CD4-positive, alpha-beta T cell (primary cell): ENCODE measurements around the gene GDA. TPM values are rescaled to one million over a fixed set of nuclear protein-coding genes. Genes with fewer than 3 reads are reported as not detected.

ENCODE experiments used
- ATAC-seq: fragments of 200-7000 bp; cut with Tn5 transposase; one replicate; pipeline ENCODE4 v1.10.0; 2022; ENCODE audit warnings: mild to moderate bottlenecking; ENCODE audit not compliant: poor library complexity
- CTCF ChIA-PET: fragments of 350-600 bp; sonication (Branson Sonifier 250); formaldehyde crosslinking; loops from one replicate; lab custom pipeline; 2021; ENCODE audit warnings: antibody characterized with exemption, inconsistent platforms; lab: Charles Lee
- POLR2A ChIA-PET: fragments of 350-600 bp; sonication (Branson Sonifier 250); formaldehyde crosslinking; loops from one replicate; lab custom pipeline; 2021; ENCODE audit warnings: antibody characterized with exemption, inconsistent platforms; lab: Charles Lee
- DNase-seq, 14 experiments: peaks; one replicate each; pipeline ENCODE4 v3.0.0-alpha.2; 2013 to 2020; ENCODE audit warnings: mixed read lengths in 2 of 14
- H3K27ac ChIP-seq, 2 donors: one replicate each; pipeline versions ENCODE4 v1.5.1 to v1.7.0; 2013; ENCODE audit warnings: low read length in 2 of 2, low read depth in 1 of 2, mild to moderate bottlenecking in 1 of 2
- H3K27me3 ChIP-seq, 2 experiments: 1 replicate in 1 of 2; 2 replicates in 1 of 2; pipeline versions ENCODE4 v1.6.1 to v1.7.0; 2013; ENCODE audit warnings: low read length in 2 of 2, control low read depth in 1 of 2, mild to moderate bottlenecking in 1 of 2, moderate library complexity in 1 of 2; ENCODE audit not compliant: insufficient read depth in 2 of 2, control insufficient read depth in 1 of 2
- H3K36me3 ChIP-seq: one replicate; pipeline ENCODE4 v1.6.1; 2013; ENCODE audit warnings: low read length, control low read depth; ENCODE audit not compliant: insufficient read depth
- H3K4me1 ChIP-seq: one replicate; pipeline ENCODE4 v1.6.1; 2013; ENCODE audit warnings: low read length, control low read depth; ENCODE audit not compliant: insufficient read depth
- H3K4me3 ChIP-seq: one replicate; pipeline ENCODE4 v1.5.1; 2013; ENCODE audit warnings: mild to moderate bottlenecking, low read length, moderate library complexity
- H3K9me3 ChIP-seq, 2 experiments: 1 replicate in 1 of 2; 2 replicates in 1 of 2; pipeline versions ENCODE4 v1.6.1 to v1.7.0; 2013; ENCODE audit warnings: low read length in 2 of 2, mild to moderate bottlenecking in 2 of 2, control low read depth in 1 of 2, moderate library complexity in 1 of 2; ENCODE audit not compliant: control insufficient read depth in 1 of 2, insufficient read depth in 1 of 2
- H3K27ac Mint-ChIP-seq: one replicate; pipeline ENCODE4 v1.8.0; 2020; ENCODE audit warnings: mixed read lengths
- H3K27me3 Mint-ChIP-seq: one replicate; pipeline ENCODE4 v1.8.0; 2021; ENCODE audit warnings: mixed read lengths
- H3K36me3 Mint-ChIP-seq: one replicate; pipeline ENCODE4 v1.8.0; 2021; ENCODE audit warnings: low read depth, mixed read lengths
- H3K4me1 Mint-ChIP-seq: one replicate; pipeline ENCODE4 v1.8.0; 2021; ENCODE audit warnings: low read depth, mixed read lengths
- H3K4me3 Mint-ChIP-seq: one replicate; pipeline ENCODE4 v1.8.0; 2020; ENCODE audit warnings: mild to moderate bottlenecking, mixed read lengths
- H3K9me3 Mint-ChIP-seq: one replicate; pipeline ENCODE4 v1.8.0; 2020; ENCODE audit warnings: mixed read lengths
- intact Hi-C, 2 experiments: fragments of 100-400 bp; cut with DNase I in 1 of 2; cut with micrococcal nuclease in 1 of 2; formaldehyde crosslinking; loops; one replicate each; pipeline versions ENCODE4 v1.15.1 to v1.9.0; 2023 to 2025; cut with DNase I, micrococcal nuclease
- total RNA-seq, 174 experiments: library from RNA in 2 of 174; stranded (reverse) in 2 of 174; gene quantifications; one replicate each; pipeline ENCODE4 v1.2.3 and lab custom pipeline; 2021 to 2026
- TF ChIP-seq, protein P1 (sequence below): fragments of 200-600 bp; IDR thresholded peaks from one replicate; pipeline ENCODE4 v1.8.0; 2022; ENCODE audit warnings: antibody characterized with exemption, mild to moderate bottlenecking

The GDA gene
- total RNA-seq, 2 experiments from 2014 or later, result not detected

DNA sequence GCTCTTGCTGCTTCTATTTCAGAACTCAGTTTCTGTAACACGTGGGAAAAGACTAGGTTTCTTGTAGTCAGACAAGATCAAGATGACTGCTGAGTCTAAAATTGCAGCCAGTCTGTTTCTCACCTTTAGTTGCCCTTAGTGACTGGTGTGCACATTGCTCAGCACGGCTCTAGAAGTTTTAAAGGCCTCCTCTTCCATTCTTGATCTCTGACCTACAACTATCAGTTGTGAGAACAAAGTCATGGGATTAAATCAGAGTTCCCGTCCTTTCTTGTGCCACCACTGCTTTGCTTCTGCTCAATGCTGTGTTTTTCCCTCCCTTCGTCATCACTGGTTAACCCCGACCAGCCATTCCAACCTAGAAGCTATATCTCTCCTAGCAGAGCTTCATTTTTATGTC, 52.8 kb downstream of the GDA start:
- Histone ChIP-seq H3K4me1 (no peaks in the 10 kb centered on the region), H3K27me3 (no peaks in the 10 kb centered on the region), H3K9me3 (no peaks in the 10 kb centered on the region), H3K4me3 (no peak overlapping the region), H3K36me3 (no peaks in the 10 kb centered on the region), H3K27ac (no peak overlapping the region)
- Mint-ChIP-seq H3K27ac (no peak overlapping the region), H3K36me3 (no peaks in the 10 kb centered on the region), H3K9me3 (no peaks in the 10 kb centered on the region), H3K4me3 (no peak overlapping the region), H3K4me1 (no peaks in the 10 kb centered on the region), H3K27me3 (no peaks in the 10 kb centered on the region)
- DNase-seq, result no peak
- TF ChIP-seq, protein P1, sequence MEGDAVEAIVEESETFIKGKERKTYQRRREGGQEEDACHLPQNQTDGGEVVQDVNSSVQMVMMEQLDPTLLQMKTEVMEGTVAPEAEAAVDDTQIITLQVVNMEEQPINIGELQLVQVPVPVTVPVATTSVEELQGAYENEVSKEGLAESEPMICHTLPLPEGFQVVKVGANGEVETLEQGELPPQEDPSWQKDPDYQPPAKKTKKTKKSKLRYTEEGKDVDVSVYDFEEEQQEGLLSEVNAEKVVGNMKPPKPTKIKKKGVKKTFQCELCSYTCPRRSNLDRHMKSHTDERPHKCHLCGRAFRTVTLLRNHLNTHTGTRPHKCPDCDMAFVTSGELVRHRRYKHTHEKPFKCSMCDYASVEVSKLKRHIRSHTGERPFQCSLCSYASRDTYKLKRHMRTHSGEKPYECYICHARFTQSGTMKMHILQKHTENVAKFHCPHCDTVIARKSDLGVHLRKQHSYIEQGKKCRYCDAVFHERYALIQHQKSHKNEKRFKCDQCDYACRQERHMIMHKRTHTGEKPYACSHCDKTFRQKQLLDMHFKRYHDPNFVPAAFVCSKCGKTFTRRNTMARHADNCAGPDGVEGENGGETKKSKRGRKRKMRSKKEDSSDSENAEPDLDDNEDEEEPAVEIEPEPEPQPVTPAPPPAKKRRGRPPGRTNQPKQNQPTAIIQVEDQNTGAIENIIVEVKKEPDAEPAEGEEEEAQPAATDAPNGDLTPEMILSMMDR, result no peak
- ChIA-PET CTCF (no interaction called here), POLR2A (no interaction called here)
- intact Hi-C loops, result no loop called here
- no peak for ATAC-seq

DNA sequence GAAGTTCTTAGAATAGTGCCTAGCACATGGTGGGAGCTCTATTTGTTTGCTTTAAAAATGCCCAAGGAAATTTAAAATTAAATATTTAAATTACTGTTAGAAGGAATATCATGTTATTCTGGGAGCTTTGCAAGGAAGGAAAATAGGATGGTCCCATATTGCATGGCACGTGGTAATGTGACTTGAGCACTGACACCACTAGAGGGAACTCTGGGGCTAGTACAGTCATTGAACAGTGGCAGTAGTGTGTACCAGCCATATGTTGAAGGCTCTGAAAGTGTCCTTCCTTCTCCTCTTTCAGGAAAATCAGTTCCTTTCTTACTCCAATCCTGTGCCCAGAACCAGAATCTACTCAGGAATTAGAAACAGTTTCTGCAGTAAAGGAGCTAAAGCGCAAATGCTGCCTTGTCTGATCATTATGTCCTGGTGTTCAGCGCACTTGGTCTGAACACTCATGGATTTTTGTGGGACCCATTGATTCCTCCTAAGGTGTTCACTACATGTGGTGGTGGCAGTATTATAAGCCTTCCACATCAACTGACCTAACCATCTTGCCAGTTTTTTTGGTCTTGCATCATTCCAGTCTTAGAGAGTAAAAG, 54.1 kb downstream of the GDA start:
- Histone ChIP-seq H3K9me3 (no peaks in the 10 kb centered on the region), H3K27ac (no peak overlapping the region), H3K27me3 (no peaks in the 10 kb centered on the region), H3K4me3 (no peak overlapping the region), H3K4me1 (no peaks in the 10 kb centered on the region), H3K36me3 (no peaks in the 10 kb centered on the region)
- Mint-ChIP-seq H3K4me3 (no peak overlapping the region), H3K27me3 (no peaks in the 10 kb centered on the region), H3K36me3 (no peaks in the 10 kb centered on the region), H3K27ac (no peak overlapping the region), H3K4me1 (no peaks in the 10 kb centered on the region), H3K9me3 (no peaks in the 10 kb centered on the region)
- intact Hi-C loops, result no loop called here
- TF ChIP-seq, protein P1, result no peak
- ATAC-seq, result no peak
- DNase-seq, result peak in 2 of 14 experiments; percentile 6 to 12
- ChIA-PET POLR2A (no interaction called here), CTCF (no interaction called here)

DNA sequence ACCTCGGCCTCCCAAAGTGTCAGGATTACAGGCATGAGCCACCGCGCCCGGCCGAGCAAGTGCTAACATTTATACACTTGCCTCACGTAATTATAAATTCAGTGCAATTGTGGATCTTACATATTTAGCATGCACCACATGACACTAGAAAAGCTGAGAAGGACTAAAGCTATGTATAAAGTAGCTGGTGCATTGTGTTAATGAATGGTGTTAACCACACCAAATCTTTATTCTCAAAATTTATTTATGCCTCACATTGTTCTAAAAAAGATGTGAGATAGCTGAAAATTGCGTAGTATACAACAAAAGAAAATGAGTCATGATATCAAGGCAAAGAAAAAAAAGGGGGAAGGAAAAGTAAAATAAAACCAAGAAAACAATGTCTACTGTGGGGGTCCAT, 54.8 kb downstream of the GDA start:
- no peak overlapping the region for H3K27ac ChIP-seq
- TF ChIP-seq, protein P1, result no peak
- CTCF ChIA-PET, result no interaction called here
- Mint-ChIP-seq H3K4me1 (no peaks in the 10 kb centered on the region), H3K27me3 (no peaks in the 10 kb centered on the region), H3K9me3 (no peaks in the 10 kb centered on the region), H3K4me3 (no peak overlapping the region), H3K36me3 (no peaks in the 10 kb centered on the region), H3K27ac (no peak overlapping the region)
- no peaks in the 10 kb centered on the region for H3K9me3 ChIP-seq
- intact Hi-C loops, result no loop called here
- no peaks in the 10 kb centered on the region for H3K36me3 ChIP-seq
- H3K4me1 ChIP-seq, result no peaks in the 10 kb centered on the region
- DNase-seq (no peak), ATAC-seq (no peak)
- no peaks in the 10 kb centered on the region for H3K27me3 ChIP-seq
- no peak overlapping the region for H3K4me3 ChIP-seq
- POLR2A ChIA-PET, result no interaction called here
